K562 (cell line): ENCODE measurements around the gene SPTAN1. TPM values are rescaled to one million over a fixed set of nuclear protein-coding genes. Genes with fewer than 3 reads are reported as not detected.

Source experiments
- BRF1 ChIP-seq: IDR thresholded peaks from 3 replicates; pipeline ENCODE4 v1.6.1; 2011; ENCODE audit warnings: borderline replicate concordance, mild to moderate bottlenecking; ENCODE audit not compliant: insufficient read length; ENCODE audit errors: extremely low read depth
- HSF4 ChIP-seq: fragments of 250-450 bp; sonication (Bioruptor Pico); IDR thresholded peaks from 2 replicates; pipeline ENCODE4 v2.1.2; 2022; ENCODE audit warnings: mild to moderate bottlenecking, moderate library complexity, borderline replicate concordance
- NR1H2 ChIP-seq: sonication (generic); formaldehyde crosslinking; IDR thresholded peaks from 2 replicates; pipeline ENCODE4 v1.4.0; 2020; ENCODE audit warnings: mild to moderate bottlenecking, missing genetic modification reagents
- PTTG1 ChIP-seq: fragments of 450-650 bp; IDR thresholded peaks from 2 replicates; pipeline ENCODE4 v1.6.1; 2016; ENCODE audit warnings: low read depth, mild to moderate bottlenecking, missing genetic modification characterization, missing compliant biosample characterization
- REST ChIP-seq, 2 experiments: fragments of 450-650 bp; formaldehyde crosslinking in 1 of 2; IDR thresholded peaks; 2 replicates each; pipeline versions ENCODE4 v1.4.0 to v1.6.1; 2014 to 2020; ENCODE audit warnings: mild to moderate bottlenecking in 2 of 2, borderline replicate concordance in 1 of 2, low read depth in 1 of 2
- RNF219 ChIP-seq: fragments of 250-450 bp; sonication (Bioruptor Pico); IDR thresholded peaks from 2 replicates; pipeline ENCODE4 v1.5.0; 2022; ENCODE audit warnings: mild to moderate bottlenecking
- SAP30 ChIP-seq: fragments of 200-600 bp; sonication (generic); IDR thresholded peaks from 2 replicates; pipeline ENCODE4 v1.6.1; 2012; ENCODE audit warnings: borderline replicate concordance, low read depth, mild to moderate bottlenecking, moderate library complexity, low read length, control low read depth, inconsistent platforms; ENCODE audit not compliant: insufficient read depth, poor library complexity, severe bottlenecking
- SMARCB1 ChIP-seq: IDR thresholded peaks from 2 replicates; pipeline ENCODE4 v1.6.1; 2011; ENCODE audit warnings: improper control_type of control experiment, low read depth; ENCODE audit not compliant: insufficient read length
- TRIM25 ChIP-seq: fragments of 450-650 bp; IDR thresholded peaks from 2 replicates; pipeline ENCODE4 v1.7.0; 2016; ENCODE audit warnings: borderline replicate concordance
- ZNF146 ChIP-seq: IDR thresholded peaks from one replicate; pipeline ENCODE4 v1.6.1; 2018; ENCODE audit warnings: missing compliant biosample characterization; ENCODE audit not compliant: unreplicated experiment
- ZSCAN32 ChIP-seq: fragments of 450-650 bp; formaldehyde crosslinking; IDR thresholded peaks from 2 replicates; pipeline ENCODE4 v1.4.0; 2020; ENCODE audit warnings: mild to moderate bottlenecking, moderate library complexity
- polyA plus RNA-seq, 8 experiments: library from polyadenylated mRNA; depleted of rRNA in 4 of 8; stranded (reverse) in 5 of 8; unstranded in 3 of 8; fragments of >200 nt; fragmentation: Nextera tagmentation in 2 of 8; fragmentation: Illumina TruSeq in 1 of 8; extraction: Ambion mirVana in 2 of 8; extraction: Trizol in 1 of 8; gene quantifications; 2 replicates each; pipeline versions ENCODE4 v1.2.1 to v1.2.3, GENCODE V29; 2011 to 2014; ENCODE audit warnings: inconsistent platforms in 1 of 8, missing spikeins in 1 of 8
- total RNA-seq, 7 experiments: library from RNA; depleted of rRNA in 6 of 7; stranded (reverse); fragments of >200 nt in 6 of 7; fragmentation: Illumina TruSeq in 2 of 7; extraction: Trizol in 2 of 7; gene quantifications; 2 replicates each; pipeline versions ENCODE4 v1.2.1 to v1.2.3, GENCODE V29; 2011 to 2021; ENCODE audit warnings: low replicate concordance in 1 of 7

Gene SPTAN1
- total and polyA plus RNA-seq, 9 of the 15 experiments (the other 6 are each of a cell fraction or from before 2014, with no cell fraction given) = 1.5 to 13.5 (median 6.8) TPM

GRCh38 chr9:128656416-128657343 lies 104.3 kb downstream of the SPTAN1 start, which contains the start of gene DYNC2I2 (continued):
- TF ChIP-seq PTTG1 (tag) (no peak), TRIM25 (no peak), RNF219 (CRISPR knock-in tag) (no peak), ZSCAN32 (CRISPR knock-in tag) (peak; percentile 72), SAP30 (peak; percentile 98), HSF4 (CRISPR knock-in tag) (no peak), ZNF146 (peak; percentile 2), REST (IDR thresholded peaks at IDR 0.05; ENCODE audit: borderline replicate concordance) (peak; percentile 42; the same call in 1 of the 2 replicates), REST (CRISPR knock-in tag; IDR thresholded peaks at IDR 0.05; ENCODE audit: low read depth) (peak; percentile 77), NR1H2 (CRISPR knock-in tag) (no peak), SMARCB1 (no peak), BRF1 (no peak)
